HG03565 (cell line): Measurements from ENCODE around the gene GABRB1.

ENCODE experiments used
- ATAC-seq: cut with Tn5 transposase; IDR thresholded peaks from one replicate; pipeline ENCODE4 v1.9.1; 2021; ENCODE audit warnings: mild to moderate bottlenecking, moderate library complexity; ENCODE audit not compliant: unreplicated experiment

GABRB1 gene

DNA sequence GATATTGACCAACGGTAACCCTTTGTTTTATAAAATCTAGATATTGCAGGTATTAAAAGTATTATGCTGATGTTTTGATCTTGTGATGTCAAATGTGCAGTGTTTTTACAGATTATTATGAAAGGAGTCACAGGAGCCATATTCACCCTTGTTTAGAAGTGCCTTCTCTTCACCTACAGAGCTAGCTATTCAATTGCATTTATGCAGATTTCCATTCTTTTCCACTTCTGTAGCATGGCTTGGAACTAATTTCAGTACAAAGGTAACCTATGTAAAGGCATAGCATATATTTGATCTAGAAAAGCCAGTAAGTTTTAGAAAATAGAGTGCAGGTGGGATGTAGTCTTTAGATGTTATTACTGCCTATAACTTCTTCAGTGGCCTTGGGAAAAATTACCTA is 176.2 kb downstream of the GABRB1 start:
- no peak for ATAC-seq

GRCh38 chr4:47209833-47210232 is 178.5 kb downstream of the GABRB1 start:
- ATAC-seq, result no peak

- no peak for ATAC-seq
Observed at GRCh38 chr4:47210828-47211227, 179.5 kb downstream of the GABRB1 start.

- no peak for ATAC-seq
Observed at GRCh38 chr4:47213106-47213505, 181.7 kb downstream of the GABRB1 start.

- ATAC-seq, result no peak
Observed at GRCh38 chr4:47213539-47213938, 182.2 kb downstream of the GABRB1 start.

DNA sequence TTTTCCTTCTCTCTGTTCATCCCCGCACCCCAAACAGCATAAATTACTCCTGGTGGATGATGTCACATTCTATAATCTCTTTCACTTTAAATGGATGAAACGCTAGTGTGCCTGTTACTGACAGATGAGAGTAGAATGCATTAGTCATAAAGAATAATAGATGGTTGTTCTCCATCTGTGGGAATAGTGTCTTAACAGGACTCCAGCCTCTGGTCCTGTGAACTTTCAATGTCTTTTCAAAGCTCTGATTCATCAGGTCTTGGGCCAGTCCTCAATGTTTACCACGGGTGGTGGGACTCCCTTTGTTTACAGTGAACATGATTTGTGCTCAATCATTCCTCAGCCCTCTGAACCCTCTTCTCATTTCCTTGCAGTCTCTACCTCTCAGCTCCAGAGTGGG is 182.6 kb downstream of the GABRB1 start:
- ATAC-seq, result no peak

DNA sequence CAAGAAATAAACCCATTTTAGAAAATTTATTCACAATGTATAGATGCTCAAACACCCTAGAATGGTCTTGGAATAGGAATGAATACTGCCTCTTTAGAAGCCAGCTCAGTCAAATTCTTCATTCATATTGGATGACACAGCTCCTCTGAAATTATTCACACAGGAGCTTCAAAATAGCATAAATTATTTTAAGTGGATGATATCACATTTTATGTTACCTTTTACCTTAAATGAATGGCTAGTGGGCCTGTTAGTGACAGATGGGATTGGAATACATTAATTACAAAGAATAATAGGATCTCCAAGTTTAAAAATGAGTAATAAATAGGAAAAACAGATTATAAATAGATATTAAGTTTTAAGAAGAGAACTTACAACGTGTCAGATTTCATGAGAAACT is 184.4 kb downstream of the GABRB1 start:
- no peak for ATAC-seq

- ATAC-seq, result no peak
Observed at GRCh38 chr4:47217291-47217690, 185.9 kb downstream of the GABRB1 start.

DNA sequence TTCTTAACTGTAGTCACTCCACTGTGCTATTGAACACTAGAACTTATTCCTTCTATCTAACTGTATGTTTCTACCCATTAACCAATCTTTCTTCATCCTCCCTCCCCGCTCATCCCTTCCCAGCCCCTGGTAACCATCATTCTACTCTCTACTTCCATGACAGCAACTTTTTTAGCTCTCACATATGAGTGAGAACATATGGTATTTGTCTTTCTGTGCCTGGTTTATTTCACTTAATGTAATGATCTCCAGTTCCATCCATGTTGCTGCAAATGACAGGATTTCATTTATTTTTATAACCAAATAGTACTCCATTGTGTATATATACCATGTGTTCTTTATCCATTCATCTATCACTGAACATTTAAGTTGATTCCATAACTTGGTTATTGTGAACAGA is 186.5 kb downstream of the GABRB1 start:
- no peak for ATAC-seq

DNA sequence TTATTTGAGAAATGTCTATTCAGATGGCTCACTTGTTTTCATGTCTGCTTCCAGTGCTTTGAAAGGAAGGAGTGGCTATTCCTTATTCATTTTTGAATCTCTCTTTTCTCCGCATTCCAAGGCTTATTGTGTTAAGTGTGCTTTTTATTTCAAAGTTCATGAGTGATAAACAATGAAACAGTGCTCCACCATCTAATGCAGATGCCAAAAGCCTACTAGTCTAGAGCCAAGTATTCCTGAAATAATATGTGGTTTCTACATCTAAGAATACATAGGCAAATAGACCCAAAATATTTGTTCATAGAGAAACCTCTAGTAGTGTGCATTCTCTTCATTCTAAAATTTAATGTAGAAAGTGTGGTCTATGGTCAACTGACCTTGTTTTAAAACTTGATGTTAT is 187.3 kb downstream of the GABRB1 start:
- no peak for ATAC-seq

- ATAC-seq, result no peak
Observed at GRCh38 chr4:47219586-47219985, 188.2 kb downstream of the GABRB1 start.

- ATAC-seq, result no peak
Observed at GRCh38 chr4:47221721-47222120, 190.4 kb downstream of the GABRB1 start.

DNA sequence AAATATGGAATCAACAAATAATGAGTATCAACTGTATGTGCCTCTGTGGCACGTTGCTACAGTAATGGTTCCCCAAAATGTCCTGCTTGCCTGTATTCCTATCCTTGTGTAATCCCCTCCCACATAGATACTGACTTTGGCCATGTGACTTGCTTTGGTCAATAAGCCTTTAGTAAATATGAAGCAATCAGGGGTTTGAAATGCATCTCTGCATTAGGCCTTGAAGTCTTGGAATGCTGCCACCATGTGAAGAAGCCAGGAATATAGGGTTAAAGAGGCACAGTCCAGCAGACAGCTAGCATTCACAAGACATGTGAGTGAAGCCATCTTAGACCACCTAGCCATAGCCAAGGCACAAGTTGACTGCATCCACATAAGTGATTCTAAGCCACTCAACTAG is 190.9 kb downstream of the GABRB1 start:
- no peak for ATAC-seq

DNA sequence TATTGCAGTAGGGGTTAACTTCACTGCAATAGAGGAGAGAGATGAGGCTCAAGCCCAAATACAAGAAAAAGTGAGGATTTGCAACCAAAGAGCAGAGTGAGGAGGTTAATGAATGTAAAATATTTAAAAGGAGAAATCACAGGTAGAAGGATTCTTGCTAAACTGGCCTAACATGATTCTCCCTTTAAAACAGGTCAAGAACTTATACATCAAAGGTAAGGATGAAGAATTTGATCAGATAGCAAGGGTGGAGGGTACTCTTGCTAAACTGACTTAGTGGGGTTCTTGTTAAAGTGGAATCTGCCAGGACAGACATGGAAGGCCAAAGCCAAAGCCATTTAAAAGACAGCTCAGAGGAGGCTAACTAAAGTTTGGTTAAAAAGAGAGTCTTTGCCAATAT is 193.0 kb downstream of the GABRB1 start:
- ATAC-seq, result no peak

GRCh38 chr4:47235721-47236120 is 204.4 kb downstream of the GABRB1 start:
- no peak for ATAC-seq

DNA sequence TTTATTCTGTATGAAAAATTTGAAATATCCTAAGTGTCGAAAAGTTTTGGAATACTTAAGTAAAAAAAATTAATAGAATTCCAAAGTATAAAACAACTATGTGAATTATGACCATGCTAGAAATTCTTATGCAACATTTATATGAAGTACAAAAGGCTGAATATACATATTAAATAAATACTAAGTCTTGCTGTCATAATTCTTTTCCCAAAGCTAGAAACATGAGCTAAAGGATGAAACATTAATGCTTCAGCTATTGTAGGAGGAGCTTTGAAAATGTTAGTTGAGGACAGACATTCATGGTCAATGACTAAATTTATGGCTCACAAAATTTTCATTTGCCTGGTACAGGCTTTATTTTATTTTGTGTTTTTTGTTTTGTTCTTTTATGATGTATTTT is 207.3 kb downstream of the GABRB1 start:
- no peak for ATAC-seq

- ATAC-seq, result no peak
Observed at GRCh38 chr4:47239649-47240048, 208.3 kb downstream of the GABRB1 start.

- no peak for ATAC-seq
Observed at GRCh38 chr4:47251348-47252135, 220.2 kb downstream of the GABRB1 start.

DNA sequence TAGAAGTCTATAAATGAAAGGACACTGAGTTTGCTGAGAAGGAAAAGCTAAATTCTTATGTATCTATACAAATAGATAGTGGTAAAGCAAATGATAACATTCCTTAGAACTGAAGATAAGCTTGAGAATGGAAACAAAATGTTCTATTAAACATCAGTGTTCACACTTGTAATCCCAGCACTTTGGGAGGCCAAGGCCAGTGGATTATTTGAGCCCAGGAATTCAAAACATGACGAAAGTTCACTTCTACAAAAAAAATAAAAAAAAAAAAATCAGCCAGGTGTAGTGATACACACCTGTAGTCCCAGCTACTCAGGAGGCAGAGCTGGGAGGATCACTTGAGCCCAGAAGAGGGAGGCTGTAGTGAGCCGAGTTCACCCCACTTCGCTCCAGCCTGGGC is 232.4 kb downstream of the GABRB1 start:
- ATAC-seq, result no peak

DNA sequence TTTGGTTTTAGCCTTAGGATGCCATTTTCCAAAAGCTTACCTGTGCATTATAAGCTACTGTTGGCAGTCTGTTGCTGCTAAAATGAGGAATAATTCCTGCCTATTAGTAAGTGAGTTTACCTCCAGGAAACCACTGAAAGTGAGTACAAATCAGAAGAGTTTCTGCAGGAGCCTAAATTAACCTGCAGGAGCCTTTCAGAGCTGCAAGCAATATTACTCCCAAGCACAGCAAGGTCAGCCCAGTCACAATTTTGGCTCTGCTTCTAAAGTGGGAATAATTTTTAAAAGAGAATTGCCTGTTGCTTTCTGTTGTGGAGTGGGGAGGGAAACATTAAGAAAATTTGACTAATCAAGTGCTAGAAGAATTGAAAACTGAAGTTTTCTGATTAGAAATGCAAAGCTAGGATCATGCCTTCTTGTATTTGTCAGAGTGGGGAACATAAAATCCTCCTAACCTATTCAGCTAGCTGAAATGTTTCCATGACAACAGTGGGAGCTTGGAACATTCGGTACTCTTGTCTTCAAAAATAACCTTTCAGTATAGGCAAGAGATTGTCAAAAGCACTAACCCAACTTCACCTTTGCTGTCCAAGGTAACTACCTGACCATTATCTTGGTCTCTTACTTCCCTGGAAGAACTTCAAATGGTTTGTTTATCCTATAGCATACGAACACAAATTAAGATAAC is 239.0 kb downstream of the GABRB1 start:
- ATAC-seq, result no peak

DNA sequence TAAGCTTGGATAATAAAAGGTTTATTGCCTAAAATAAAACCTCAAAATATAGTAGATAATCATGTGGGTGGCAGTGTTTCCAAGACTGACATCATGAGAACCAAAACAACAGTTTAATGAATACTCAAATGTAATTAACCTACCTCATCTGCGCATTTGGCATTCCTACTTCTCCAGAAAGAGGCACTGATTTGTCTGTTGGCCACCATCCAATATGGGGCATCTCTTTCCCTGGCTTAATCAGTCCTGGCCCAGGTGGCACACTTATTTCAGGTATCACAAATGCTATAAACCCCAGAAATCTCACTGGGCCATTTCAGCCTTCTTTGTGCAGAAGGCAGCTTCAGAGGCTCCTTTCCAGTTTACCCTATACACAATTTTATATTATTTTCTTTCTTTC is 239.9 kb downstream of the GABRB1 start:
- no peak for ATAC-seq

DNA sequence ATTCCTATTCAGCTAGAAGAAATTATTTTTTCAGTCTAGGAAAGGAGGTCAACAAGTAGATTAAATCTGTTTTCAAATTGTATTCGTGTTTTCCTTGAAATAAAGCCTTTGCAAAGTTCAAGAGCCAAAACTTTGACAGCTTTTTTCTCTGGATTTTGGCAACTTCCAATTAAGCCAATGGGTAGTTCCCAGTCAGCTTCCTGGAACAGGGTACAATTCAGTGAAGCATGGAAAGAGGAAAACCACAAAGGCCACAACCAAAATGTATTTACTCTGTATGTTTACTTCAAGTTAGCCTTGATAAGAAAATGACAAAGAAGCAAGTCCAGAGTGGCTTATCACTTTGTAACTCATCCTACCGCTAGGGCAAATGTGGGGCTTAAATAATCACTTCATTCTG is 243.5 kb downstream of the GABRB1 start:
- ATAC-seq, result no peak

DNA sequence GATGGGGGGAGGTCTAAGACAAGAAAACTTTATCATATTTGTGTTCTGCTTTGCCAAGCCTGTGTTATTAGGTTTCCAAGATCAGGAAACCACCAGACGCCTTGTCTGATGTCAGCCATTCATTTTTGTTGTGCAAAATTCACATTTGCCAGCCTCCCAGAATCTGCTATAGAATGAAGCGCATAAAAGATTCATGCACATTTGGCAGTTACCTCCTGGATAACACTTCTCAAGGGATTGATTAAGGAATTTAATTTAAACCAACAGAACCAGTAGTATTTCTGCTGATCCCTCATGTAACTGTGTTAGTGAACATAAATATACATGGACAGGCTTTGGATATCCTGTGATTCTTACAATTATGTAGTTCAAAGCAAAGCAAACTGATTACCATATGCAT is 244.2 kb downstream of the GABRB1 start:
- ATAC-seq, result no peak
